K562 (cell line): ENCODE data around the gene SPATA25. TPM values are rescaled to one million over a fixed set of nuclear protein-coding genes. Genes with fewer than 3 reads are reported as not detected.
A peak's percentile ranks its signal among the peaks of the same experiment; 100 is the strongest.

Experiments
- ATF7 ChIP-seq: fragments of 450-650 bp; IDR thresholded peaks from 2 replicates; pipeline ENCODE4 v1.7.1; 2014; ENCODE audit warnings: mild to moderate bottlenecking, moderate library complexity
- DEAF1 ChIP-seq: fragments of 450-650 bp; formaldehyde crosslinking; IDR thresholded peaks from 2 replicates; pipeline ENCODE4 v1.4.0; 2020; ENCODE audit warnings: mild to moderate bottlenecking, moderate library complexity
- EWSR1 ChIP-seq: fragments of 450-650 bp; IDR thresholded peaks from 2 replicates; pipeline ENCODE4 v1.6.1; 2018; ENCODE audit warnings: borderline replicate concordance, mild to moderate bottlenecking, low read depth, moderate library complexity; ENCODE audit not compliant: partially characterized antibody
- HMBOX1 ChIP-seq: sonication (generic); IDR thresholded peaks from 2 replicates; pipeline ENCODE4 v1.6.1; 2016
- HNRNPH1 ChIP-seq: fragments of 200-400 bp; formaldehyde crosslinking; optimal IDR thresholded peaks from 2 replicates; pipeline ENCODE3; 2017; ENCODE audit warnings: low read depth, mild to moderate bottlenecking, low read length, moderate library complexity
- NELFE ChIP-seq: IDR thresholded peaks from 2 replicates; pipeline ENCODE4 v1.6.1; 2011; ENCODE audit warnings: mild to moderate bottlenecking; ENCODE audit not compliant: insufficient read depth, insufficient read length
- PTBP1 ChIP-seq: fragments of 200-400 bp; formaldehyde crosslinking; IDR thresholded peaks from 2 replicates; pipeline ENCODE4 v1.6.1; 2017; ENCODE audit warnings: low read depth, low read length
- RAD21 ChIP-seq, 2 experiments: fragments of 250-450 bp in 1 of 2; fragments of 450-650 bp in 1 of 2; sonication (Bioruptor Pico) in 1 of 2; formaldehyde crosslinking in 1 of 2; IDR thresholded peaks in 1 of 2; conservative IDR thresholded peaks in 1 of 2; 2 replicates each; pipeline versions ENCODE4 v1.4.0 to v1.8.0; 2020 to 2022; ENCODE audit warnings: mild to moderate bottlenecking in 2 of 2, moderate library complexity in 1 of 2
- TBL1XR1 ChIP-seq, 2 experiments: IDR thresholded peaks; 2 replicates each; pipeline ENCODE4 v1.6.1; 2012; ENCODE audit warnings: improper control_type of control experiment in 2 of 2, low read length in 2 of 2, mild to moderate bottlenecking in 1 of 2
- TFAP4 ChIP-seq: sonication (generic); formaldehyde crosslinking; IDR thresholded peaks from 2 replicates; pipeline ENCODE4 v1.8.0; 2022; ENCODE audit warnings: missing genetic modification reagents, mild to moderate bottlenecking, moderate library complexity, borderline replicate concordance
- THRB ChIP-seq: fragments of 450-650 bp; formaldehyde crosslinking; conservative IDR thresholded peaks from 2 replicates; pipeline ENCODE4 v1.4.0; 2022; ENCODE audit warnings: mild to moderate bottlenecking, missing genetic modification characterization
- polyA plus RNA-seq, 8 experiments: library from polyadenylated mRNA; depleted of rRNA in 4 of 8; stranded (reverse) in 5 of 8; unstranded in 3 of 8; fragments of >200 nt; fragmentation: Nextera tagmentation in 2 of 8; fragmentation: Illumina TruSeq in 1 of 8; extraction: Ambion mirVana in 2 of 8; extraction: Trizol in 1 of 8; gene quantifications; 2 replicates each; pipeline versions ENCODE4 v1.2.1 to v1.2.3, GENCODE V29; 2011 to 2014; ENCODE audit warnings: inconsistent platforms in 1 of 8, missing spikeins in 1 of 8
- total RNA-seq, 7 experiments: library from RNA; depleted of rRNA in 6 of 7; stranded (reverse); fragments of >200 nt in 6 of 7; fragmentation: Illumina TruSeq in 2 of 7; extraction: Trizol in 2 of 7; gene quantifications; 2 replicates each; pipeline versions ENCODE4 v1.2.1 to v1.2.3, GENCODE V29; 2011 to 2021; ENCODE audit warnings: low replicate concordance in 1 of 7
- TF ChIP-seq, protein P1 (sequence below), 2 experiments: fragments of 450-650 bp; formaldehyde crosslinking in 1 of 2; IDR thresholded peaks; 2 replicates each; pipeline versions ENCODE4 v1.4.0 to v1.6.1; 2014 to 2020; ENCODE audit warnings: mild to moderate bottlenecking in 2 of 2, borderline replicate concordance in 1 of 2, low read depth in 1 of 2

SPATA25 gene
- total and polyA plus RNA-seq, 9 of the 15 experiments (the other 6 are each of a cell fraction or from before 2014, with no cell fraction given): 0.21 to 0.95 (median 0.53) TPM; not detected in 3

GRCh38 chr20:45933266-45934045 lies 46.0 kb upstream of the SPATA25 start (continued):
- 0 out of 2 replicates have a peak, but pooled peaks have one; percentile 32 for TF ChIP-seq TFAP4
- TF ChIP-seq HNRNPH1: no peak
- peak; percentile 23; the same call in 1 of the 2 replicates for TF ChIP-seq DEAF1
- TF ChIP-seq TBL1XR1 (IDR thresholded peaks at IDR 0.05; ENCODE audit: low read length in 2 of 2): 0 out of 4 replicates have a peak, but pooled peaks of 1 of the 2 experiments have one; percentile 9
- no peak for TF ChIP-seq PTBP1
- peak; percentile 53 to 66 for TF ChIP-seq RAD21 (CRISPR knock-in tag; conservative IDR thresholded peaks at IDR 0.05 in 1 of 2, IDR thresholded peaks at IDR 0.05 in 1 of 2)
- no peak for TF ChIP-seq HMBOX1
- no peak for TF ChIP-seq EWSR1
- no peak for TF ChIP-seq NELFE
- 0 out of 2 replicates have a peak, but pooled peaks have one; percentile 4 for TF ChIP-seq THRB (CRISPR knock-in tag)
- TF ChIP-seq, protein P1, sequence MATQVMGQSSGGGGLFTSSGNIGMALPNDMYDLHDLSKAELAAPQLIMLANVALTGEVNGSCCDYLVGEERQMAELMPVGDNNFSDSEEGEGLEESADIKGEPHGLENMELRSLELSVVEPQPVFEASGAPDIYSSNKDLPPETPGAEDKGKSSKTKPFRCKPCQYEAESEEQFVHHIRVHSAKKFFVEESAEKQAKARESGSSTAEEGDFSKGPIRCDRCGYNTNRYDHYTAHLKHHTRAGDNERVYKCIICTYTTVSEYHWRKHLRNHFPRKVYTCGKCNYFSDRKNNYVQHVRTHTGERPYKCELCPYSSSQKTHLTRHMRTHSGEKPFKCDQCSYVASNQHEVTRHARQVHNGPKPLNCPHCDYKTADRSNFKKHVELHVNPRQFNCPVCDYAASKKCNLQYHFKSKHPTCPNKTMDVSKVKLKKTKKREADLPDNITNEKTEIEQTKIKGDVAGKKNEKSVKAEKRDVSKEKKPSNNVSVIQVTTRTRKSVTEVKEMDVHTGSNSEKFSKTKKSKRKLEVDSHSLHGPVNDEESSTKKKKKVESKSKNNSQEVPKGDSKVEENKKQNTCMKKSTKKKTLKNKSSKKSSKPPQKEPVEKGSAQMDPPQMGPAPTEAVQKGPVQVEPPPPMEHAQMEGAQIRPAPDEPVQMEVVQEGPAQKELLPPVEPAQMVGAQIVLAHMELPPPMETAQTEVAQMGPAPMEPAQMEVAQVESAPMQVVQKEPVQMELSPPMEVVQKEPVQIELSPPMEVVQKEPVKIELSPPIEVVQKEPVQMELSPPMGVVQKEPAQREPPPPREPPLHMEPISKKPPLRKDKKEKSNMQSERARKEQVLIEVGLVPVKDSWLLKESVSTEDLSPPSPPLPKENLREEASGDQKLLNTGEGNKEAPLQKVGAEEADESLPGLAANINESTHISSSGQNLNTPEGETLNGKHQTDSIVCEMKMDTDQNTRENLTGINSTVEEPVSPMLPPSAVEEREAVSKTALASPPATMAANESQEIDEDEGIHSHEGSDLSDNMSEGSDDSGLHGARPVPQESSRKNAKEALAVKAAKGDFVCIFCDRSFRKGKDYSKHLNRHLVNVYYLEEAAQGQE (IDR thresholded peaks at IDR 0.05; ENCODE audit: borderline replicate concordance): peak; percentile 78
- TF ChIP-seq, protein P1 (CRISPR knock-in tag; IDR thresholded peaks at IDR 0.05; ENCODE audit: low read depth): no peak
- peak; percentile 12; the same call in 1 of the 2 replicates for TF ChIP-seq ATF7
